T-helper 17 cell (primary cell): ENCODE results near the gene DNAJC22. TPM values are rescaled to one million over a fixed set of nuclear protein-coding genes. Genes with fewer than 3 reads are reported as not detected.
A peak's percentile ranks its signal among the peaks of the same experiment; 100 is the strongest.

ENCODE experiments used
- ATAC-seq: fragments of 150-1000 bp; cut with Tn5 transposase; 2 replicates; pipeline ENCODE4 v1.10.0; 2021; ENCODE audit warnings: mild to moderate bottlenecking, moderate library complexity
- DNase-seq, 3 donors: peaks; one replicate each; pipeline versions ENCODE4 v3.0.0 to v3.0.0-alpha.2; 2020 to 2021
- H3K9me3 ChIP-seq: one replicate; pipeline ENCODE4 v1.7.0; 2013; ENCODE audit warnings: low read length, mild to moderate bottlenecking; ENCODE audit not compliant: control insufficient read depth, poor library complexity, severe bottlenecking
- H3K27ac Mint-ChIP-seq: one replicate; pipeline ENCODE4 v1.8.0; 2022; ENCODE audit warnings: mild to moderate bottlenecking, moderate library complexity, mixed read lengths
- H3K27me3 Mint-ChIP-seq: one replicate; pipeline ENCODE4 v1.8.0; 2022; ENCODE audit warnings: mixed read lengths
- H3K36me3 Mint-ChIP-seq: one replicate; pipeline ENCODE4 v1.8.0; 2022; ENCODE audit warnings: low read depth, mixed read lengths
- H3K4me1 Mint-ChIP-seq: one replicate; pipeline ENCODE4 v1.8.0; 2022; ENCODE audit warnings: mild to moderate bottlenecking, mixed read lengths
- H3K4me3 Mint-ChIP-seq: one replicate; pipeline ENCODE4 v1.8.0; 2022; ENCODE audit warnings: mild to moderate bottlenecking, moderate library complexity, mixed read lengths
- total RNA-seq, 4 donors: library from RNA in 2 of 4; stranded (reverse) in 2 of 4; gene quantifications; one replicate each; pipeline ENCODE4 v1.2.3 and lab custom pipeline; 2022 to 2026

DNAJC22 gene
- total RNA-seq, 2 donors from 2014 or later = not detected

DNA sequence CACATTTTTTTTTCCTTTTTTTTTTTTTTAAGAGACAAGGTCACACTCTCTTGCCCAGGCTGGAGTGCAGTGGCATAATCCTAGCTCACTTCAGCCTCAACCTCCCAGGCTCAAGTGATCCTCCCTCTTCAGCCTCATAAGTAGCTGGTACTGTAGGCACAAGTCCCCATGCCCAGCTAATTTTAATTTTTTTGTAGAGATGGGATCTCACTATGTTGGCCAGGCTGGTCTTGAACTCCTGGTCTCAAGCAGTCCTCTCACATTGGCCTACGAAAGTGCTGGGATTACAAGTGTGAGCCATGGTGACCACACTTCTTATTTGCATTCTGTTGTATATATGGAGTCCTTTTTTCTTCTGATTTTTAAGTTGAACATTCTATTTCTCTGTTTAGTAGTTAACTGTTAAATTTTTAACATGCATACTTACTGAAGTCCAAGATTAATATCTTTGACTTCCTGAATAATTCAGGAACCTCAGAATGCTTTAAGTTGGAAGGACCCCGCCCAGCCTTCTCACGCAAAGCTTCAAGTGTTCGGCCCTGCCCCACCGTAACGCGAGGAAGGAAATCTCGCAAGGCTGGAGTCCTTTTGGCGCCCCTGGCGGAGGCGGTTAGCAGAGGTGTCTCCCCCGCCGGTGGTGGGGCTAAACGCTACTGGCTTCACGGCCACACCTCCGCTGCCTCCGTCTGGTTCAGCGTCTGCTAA, 42.1 kb downstream of the DNAJC22 start:
- DNase-seq = peak; percentile 29 to 52 (median 45)

DNA sequence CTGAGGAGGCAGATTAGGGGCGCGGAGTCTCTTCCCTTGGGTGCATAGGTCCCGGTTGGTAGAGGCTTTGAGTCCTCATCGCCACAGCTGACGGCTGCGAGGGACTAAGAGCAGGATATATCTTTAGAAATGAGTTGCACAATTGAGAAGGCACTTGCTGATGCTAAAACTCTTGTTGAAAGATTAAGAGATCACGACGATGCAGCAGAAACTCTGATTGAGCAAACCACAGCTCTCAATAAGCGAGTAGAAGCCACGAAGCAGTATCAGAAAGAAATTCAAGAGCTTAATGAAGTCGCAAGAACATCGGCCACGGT, 42.7 kb downstream of the DNAJC22 start:
- peaks cover 10% of the 10 kb centered on the region for H3K36me3 Mint-ChIP-seq
- H3K4me3 Mint-ChIP-seq = no peak overlapping the region
- H3K4me1 Mint-ChIP-seq = peaks cover 14% of the 10 kb centered on the region
- H3K9me3 ChIP-seq = no peaks in the 10 kb centered on the region
- no peaks in the 10 kb centered on the region for H3K27me3 Mint-ChIP-seq
- H3K27ac Mint-ChIP-seq = peak overlapping the region; percentile 57
- ATAC-seq (no peak), DNase-seq (no peak)

More for the DNA sequence above, 42.1 kb downstream of the DNAJC22 start:
- H3K4me3 Mint-ChIP-seq = no peak overlapping the region
- peaks cover 10% of the 10 kb centered on the region for H3K36me3 Mint-ChIP-seq
- H3K27ac Mint-ChIP-seq = peak overlapping the region; percentile 57
- ATAC-seq = peak; percentile 96
- H3K27me3 Mint-ChIP-seq = no peaks in the 10 kb centered on the region
- H3K9me3 ChIP-seq = no peaks in the 10 kb centered on the region
- peaks cover 16% of the 10 kb centered on the region for H3K4me1 Mint-ChIP-seq

DNA sequence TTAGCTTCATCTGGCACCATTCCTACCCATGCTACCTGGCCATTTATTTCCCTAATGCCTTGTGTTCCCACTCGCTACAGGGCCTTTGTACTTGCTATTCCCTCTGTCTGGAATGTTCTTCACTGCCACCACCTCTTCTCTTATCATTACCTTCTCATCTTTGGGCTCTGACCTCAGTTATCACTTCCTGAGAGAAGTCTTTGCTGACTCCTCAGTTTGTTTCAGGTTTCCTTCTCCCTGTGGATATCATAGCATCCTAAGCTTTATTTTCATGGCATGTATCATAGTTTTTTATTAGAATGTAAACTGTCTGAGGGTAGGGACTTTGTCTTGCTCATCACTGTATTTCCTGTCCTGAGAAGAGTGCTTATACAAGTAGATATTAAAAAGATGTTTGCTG, 50.3 kb downstream of the DNAJC22 start:
- no peak for ATAC-seq
- Mint-ChIP-seq H3K36me3 (peaks cover 6% of the 10 kb centered on the region), H3K27ac (no peak overlapping the region), H3K4me1 (peaks cover 15% of the 10 kb centered on the region), H3K4me3 (no peak overlapping the region), H3K27me3 (no peaks in the 10 kb centered on the region)
- DNase-seq = no peak
- no peaks in the 10 kb centered on the region for H3K9me3 ChIP-seq

DNA sequence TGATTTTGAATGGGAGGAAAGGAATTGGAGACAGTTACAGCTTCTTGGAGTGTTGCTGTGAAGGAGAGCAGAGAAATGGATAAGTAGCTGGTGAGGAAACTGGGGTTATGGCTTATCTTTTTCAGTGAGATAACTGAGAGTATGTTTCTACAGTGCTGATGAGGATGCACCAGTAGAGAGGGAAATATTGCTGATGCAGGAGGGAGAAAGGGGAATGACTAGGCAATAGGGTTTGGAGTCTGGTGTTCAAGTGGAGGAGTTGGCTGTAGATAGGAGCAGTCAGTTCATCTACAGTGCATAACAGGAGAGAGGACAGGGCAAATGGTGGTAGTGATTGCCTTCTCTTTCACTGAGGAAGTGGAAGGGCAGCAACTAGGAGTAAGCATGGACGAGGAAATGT, 53.6 kb downstream of the DNAJC22 start:
- no peak overlapping the region for H3K27ac Mint-ChIP-seq
- no peaks in the 10 kb centered on the region for H3K27me3 Mint-ChIP-seq
- DNase-seq = no peak
- no peak overlapping the region for H3K4me3 Mint-ChIP-seq
- no peak for ATAC-seq
- peaks cover 34% of the 10 kb centered on the region for H3K4me1 Mint-ChIP-seq
- peaks cover 8% of the 10 kb centered on the region for H3K36me3 Mint-ChIP-seq
- H3K9me3 ChIP-seq = no peaks in the 10 kb centered on the region

Other genes starting within 250 kb of the DNAJC22 start
- gene LMBR1L, start 236.0 kb upstream of the DNAJC22 start, total RNA-seq = 100 to 1,000 TPM; 257 to 270 TPM
- gene TUBA1B, start 215.5 kb upstream of the DNAJC22 start, total RNA-seq = 100 to 1,000 TPM; 137 to 159 TPM
- gene TUBA1A, start 157.8 kb upstream of the DNAJC22 start, total RNA-seq = 100 to 1,000 TPM; 282 to 416 TPM
- gene TUBA1C, start 81.8 kb upstream of the DNAJC22 start, total RNA-seq = 10 to 100 TPM; 49.7 to 66.7 TPM
- not detected for gene PRPH, start 51.7 kb upstream of the DNAJC22 start, total RNA-seq
- under 1 TPM in 1 of 2 donors, not detected in 1; 0.55 TPM for gene TROAP, start 23.6 kb upstream of the DNAJC22 start, total RNA-seq
- gene C1QL4, start 9.7 kb upstream of the DNAJC22 start, total RNA-seq = not detected
- 1 to 10 TPM; 5.2 TPM for gene SPATS2, start 20.6 kb downstream of the DNAJC22 start, total RNA-seq
- 1 to 10 TPM; 2.7 to 3.1 TPM for gene KCNH3, start 192.1 kb downstream of the DNAJC22 start, total RNA-seq
- 10 to 100 TPM; 78.0 to 92.2 TPM for gene MCRS1, start 221.3 kb downstream of the DNAJC22 start, total RNA-seq